ENCODE data around the gene LRRTM2. TPM values are rescaled to one million over a fixed set of nuclear protein-coding genes. Genes with fewer than 3 reads are reported as not detected.

LRRTM2 gene
- total and polyA plus RNA-seq, 2 donors (not counting 1 experiment from before 2014, with no cell fraction given): 0.01 TPM; not detected in 1

- H3K4me3 ChIP-seq (ENCODE audit: control extremely low read depth in 1 of 5, extremely low read depth in 1 of 5, insufficient read depth in 1 of 5, low read depth in 2 of 5, low read length in 4 of 5): no peak overlapping the region
- no CpG with 5 or more reads among the region's 5 CpGs for WGBS (ENCODE audit: insufficient coverage)
Measured at GRCh38 chr5:138869763-138870500, 5.2 kb downstream of the LRRTM2 start.

GRCh38 chr5:138869038-138869437 is 6.1 kb downstream of the LRRTM2 start:
- Mint-ChIP-seq H3K9me3 (ENCODE audit: insufficient read depth) (no peaks in the 10 kb centered on the region), H3K27me3 (no peaks in the 10 kb centered on the region), H3K27ac (no peak overlapping the region), H3K4me3 (no peak overlapping the region), H3K4me1 (peaks cover 3% of the 10 kb centered on the region)
- no peak overlapping the region for H3K9ac ChIP-seq (ENCODE audit: low read length)
- DNase-seq (no peak), ATAC-seq (ENCODE audit: low read depth) (no peak)
- WGBS (ENCODE audit: insufficient coverage): no CpG with 5 or more reads among the region's 1 CpG
- ChIA-PET POLR2A (interaction anchor here (0.6 kb wide), 1 partner anchor 19 kb away, joined by 3 read pairs; no protein-coding TSS in a partner anchor), CTCF (no interaction called here)
- H3K36me3 ChIP-seq (replicated peaks in 1 of 2; ENCODE audit: control extremely low read depth in 1 of 2, control insufficient read depth in 1 of 2, extremely low read depth in 1 of 2, insufficient read depth in 2 of 2, low read length in 1 of 2): no peaks in the 10 kb centered on the region
- H2AFZ ChIP-seq (ENCODE audit: insufficient read depth, low read depth, low read length, poor library complexity, severe bottlenecking): no peak overlapping the region
- H3K4me2 ChIP-seq (replicated peaks; ENCODE audit: low read depth, low read length, poor library complexity, severe bottlenecking): no peak overlapping the region
- intact Hi-C loops (cut with micrococcal nuclease): no loop called here
- no peak overlapping the region for H3K27ac ChIP-seq (ENCODE audit: low read length in 2 of 2)
- TF ChIP-seq EZH2 (IDR thresholded peaks at IDR 0.05; ENCODE audit: borderline replicate concordance, insufficient read depth, low read depth, low read length, poor library complexity, severe bottlenecking): no peak
- TF ChIP-seq, protein P1, sequence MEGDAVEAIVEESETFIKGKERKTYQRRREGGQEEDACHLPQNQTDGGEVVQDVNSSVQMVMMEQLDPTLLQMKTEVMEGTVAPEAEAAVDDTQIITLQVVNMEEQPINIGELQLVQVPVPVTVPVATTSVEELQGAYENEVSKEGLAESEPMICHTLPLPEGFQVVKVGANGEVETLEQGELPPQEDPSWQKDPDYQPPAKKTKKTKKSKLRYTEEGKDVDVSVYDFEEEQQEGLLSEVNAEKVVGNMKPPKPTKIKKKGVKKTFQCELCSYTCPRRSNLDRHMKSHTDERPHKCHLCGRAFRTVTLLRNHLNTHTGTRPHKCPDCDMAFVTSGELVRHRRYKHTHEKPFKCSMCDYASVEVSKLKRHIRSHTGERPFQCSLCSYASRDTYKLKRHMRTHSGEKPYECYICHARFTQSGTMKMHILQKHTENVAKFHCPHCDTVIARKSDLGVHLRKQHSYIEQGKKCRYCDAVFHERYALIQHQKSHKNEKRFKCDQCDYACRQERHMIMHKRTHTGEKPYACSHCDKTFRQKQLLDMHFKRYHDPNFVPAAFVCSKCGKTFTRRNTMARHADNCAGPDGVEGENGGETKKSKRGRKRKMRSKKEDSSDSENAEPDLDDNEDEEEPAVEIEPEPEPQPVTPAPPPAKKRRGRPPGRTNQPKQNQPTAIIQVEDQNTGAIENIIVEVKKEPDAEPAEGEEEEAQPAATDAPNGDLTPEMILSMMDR (IDR thresholded peaks at IDR 0.05): no peak
- H4K20me1 ChIP-seq (ENCODE audit: control insufficient read depth, insufficient read depth, low read length, poor library complexity, severe bottlenecking): no peaks in the 10 kb centered on the region
- no peaks in the 10 kb centered on the region for H3K4me1 ChIP-seq (ENCODE audit: control insufficient read depth in 2 of 2, insufficient read depth in 2 of 2, low read length in 2 of 2)
- H3K79me2 ChIP-seq (ENCODE audit: control insufficient read depth, insufficient read depth, low read length): peaks cover 6% of the 10 kb centered on the region
- no peaks in the 10 kb centered on the region for H3K27me3 ChIP-seq (replicated peaks in 1 of 4; ENCODE audit: control extremely low read depth in 1 of 4, control insufficient read depth in 3 of 4, insufficient read depth in 4 of 4, low read length in 3 of 4)
- H3K9me3 ChIP-seq (ENCODE audit: control extremely low read depth in 1 of 3, control insufficient read depth in 2 of 3, insufficient read depth in 1 of 3, low read length in 2 of 3): peaks cover 0 to under 1% (median 0%) of the 10 kb centered on the region in 3 donors
- no peak overlapping the region for H3K4me3 ChIP-seq (ENCODE audit: control extremely low read depth in 1 of 5, extremely low read depth in 1 of 5, insufficient read depth in 1 of 5, low read depth in 2 of 5, low read length in 4 of 5)

More at GRCh38 chr5:138869763-138870500, 5.2 kb downstream of the LRRTM2 start:
- Mint-ChIP-seq H3K27me3 (no peaks in the 10 kb centered on the region), H3K9me3 (ENCODE audit: insufficient read depth) (no peaks in the 10 kb centered on the region), H3K4me1 (peaks cover 3% of the 10 kb centered on the region), H3K27ac (no peak overlapping the region), H3K4me3 (no peak overlapping the region)
- Histone ChIP-seq H4K20me1 (ENCODE audit: control insufficient read depth, insufficient read depth, low read length, poor library complexity, severe bottlenecking) (no peaks in the 10 kb centered on the region), H3K9ac (ENCODE audit: low read length) (no peak overlapping the region), H3K4me1 (ENCODE audit: control insufficient read depth in 2 of 2, insufficient read depth in 2 of 2, low read length in 2 of 2) (no peaks in the 10 kb centered on the region), H2AFZ (ENCODE audit: insufficient read depth, low read depth, low read length, poor library complexity, severe bottlenecking) (no peak overlapping the region), H3K36me3 (replicated peaks in 1 of 2; ENCODE audit: control extremely low read depth in 1 of 2, control insufficient read depth in 1 of 2, extremely low read depth in 1 of 2, insufficient read depth in 2 of 2, low read length in 1 of 2) (no peaks in the 10 kb centered on the region), H3K4me2 (replicated peaks; ENCODE audit: low read depth, low read length, poor library complexity, severe bottlenecking) (no peak overlapping the region), H3K9me3 (ENCODE audit: control extremely low read depth in 1 of 3, control insufficient read depth in 2 of 3, insufficient read depth in 1 of 3, low read length in 2 of 3) (no peaks in the 10 kb centered on the region), H3K79me2 (ENCODE audit: control insufficient read depth, insufficient read depth, low read length) (peaks cover 6% of the 10 kb centered on the region), H3K27ac (ENCODE audit: low read length in 2 of 2) (no peak overlapping the region), H3K27me3 (replicated peaks in 1 of 4; ENCODE audit: control extremely low read depth in 1 of 4, control insufficient read depth in 3 of 4, insufficient read depth in 4 of 4, low read length in 3 of 4) (no peaks in the 10 kb centered on the region)
- no peak for ATAC-seq (ENCODE audit: low read depth)
- ChIA-PET CTCF (no interaction called here), POLR2A (no interaction called here)
- no peak for DNase-seq
- TF ChIP-seq, protein P1 (IDR thresholded peaks at IDR 0.05): no peak
- no peak for TF ChIP-seq EZH2 (IDR thresholded peaks at IDR 0.05; ENCODE audit: borderline replicate concordance, insufficient read depth, low read depth, low read length, poor library complexity, severe bottlenecking)
- intact Hi-C loops (cut with micrococcal nuclease): no loop called here
